SK-N-SH (cell line): ENCODE measurements around the gene EBF3. TPM values are rescaled to one million over a fixed set of nuclear protein-coding genes. Genes with fewer than 3 reads are reported as not detected.

Experiments
- CTCF ChIA-PET: fragments of 300-600, 350-600 bp; formaldehyde crosslinking; extraction: SDS; loops from one replicate; lab custom pipeline; 2021; lab: Yijun Ruan, JAX
- POLR2A ChIA-PET: fragments of 350-600 bp; sonication (Branson Sonifier 250); formaldehyde crosslinking; extraction: SDS; loops from one replicate; lab custom pipeline; 2020; ENCODE audit warnings: antibody characterized with exemption, inconsistent platforms; lab: Yijun Ruan, JAX
- DNase-seq: peaks from one replicate; pipeline ENCODE4 v3.0.0; 2012
- H2AFZ ChIP-seq: fragments of 200-600 bp; sonication (generic); 2 replicates; pipeline ENCODE4 v1.8.1; 2016; ENCODE audit warnings: antibody characterized with exemption, mild to moderate bottlenecking, low read depth
- H3F3A ChIP-seq: fragments of 200-600 bp; sonication (generic); replicated peaks from 2 replicates; pipeline ENCODE3; 2016; ENCODE audit warnings: antibody characterized with exemption, mild to moderate bottlenecking; ENCODE audit not compliant: insufficient read depth
- H3K27ac ChIP-seq, 2 experiments: fragments of 200-500 bp in 1 of 2; fragments of 200-600 bp in 1 of 2; sonication (Bioruptor generic) in 1 of 2; sonication (generic), shearing (Covaris generic) in 1 of 2; 2 replicates each; pipeline versions ENCODE4 v1.5.1 to v1.6.1; 2014 to 2016; ENCODE audit warnings: low read depth in 2 of 2, inconsistent platforms in 1 of 2, low read length in 1 of 2, mild to moderate bottlenecking in 1 of 2, mixed read lengths in 1 of 2
- H3K27me3 ChIP-seq: fragments of 200-600 bp; sonication (generic), shearing (Covaris generic); 2 replicates; pipeline ENCODE4 v1.6.1; 2016; ENCODE audit warnings: mixed run types; ENCODE audit not compliant: insufficient read depth
- H3K36me3 ChIP-seq, 2 experiments: fragments of 200-500 bp in 1 of 2; fragments of 200-600 bp in 1 of 2; sonication (Bioruptor generic) in 1 of 2; sonication (generic) in 1 of 2; replicated peaks in 1 of 2; 2 replicates each; pipeline versions ENCODE3 to v1.5.1; 2014 to 2016; ENCODE audit warnings: low read length in 1 of 2, mild to moderate bottlenecking in 1 of 2; ENCODE audit not compliant: insufficient read depth in 2 of 2, control insufficient read depth in 1 of 2
- H3K4me1 ChIP-seq, 2 experiments: fragments of 200-500 bp in 1 of 2; fragments of 200-600 bp in 1 of 2; sonication (Bioruptor generic) in 1 of 2; sonication (generic), shearing (Covaris generic) in 1 of 2; 2 replicates each; pipeline versions ENCODE4 v1.5.1 to v1.6.1; 2014 to 2016; ENCODE audit warnings: low read depth in 1 of 2, low read length in 1 of 2, mixed run types in 1 of 2; ENCODE audit not compliant: insufficient read depth in 2 of 2, control insufficient read depth in 1 of 2
- H3K4me2 ChIP-seq: fragments of 200-600 bp; sonication (generic), shearing (Covaris generic); 2 replicates; pipeline ENCODE4 v1.6.1; 2017; ENCODE audit warnings: mixed run types
- H3K4me3 ChIP-seq, 2 experiments: fragments of 200-500 bp in 1 of 2; fragments of 200-600 bp in 1 of 2; sonication (Bioruptor generic) in 1 of 2; sonication (generic), shearing (Covaris generic) in 1 of 2; 2 replicates each; pipeline versions ENCODE4 v1.5.1 to v1.8.1; 2014 to 2016; ENCODE audit warnings: low read depth in 2 of 2, inconsistent platforms in 1 of 2, low read length in 1 of 2, mild to moderate bottlenecking in 1 of 2, mixed read lengths in 1 of 2, moderate library complexity in 1 of 2
- H3K79me2 ChIP-seq: fragments of 200-600 bp; sonication (generic); 2 replicates; pipeline ENCODE4 v1.8.1; 2017; ENCODE audit warnings: mild to moderate bottlenecking; ENCODE audit not compliant: insufficient read depth
- H3K9ac ChIP-seq: fragments of 200-600 bp; sonication (generic); 2 replicates; pipeline ENCODE4 v1.6.1; 2017; ENCODE audit warnings: mixed run types
- H3K9me2 ChIP-seq: fragments of 200-600 bp; sonication (generic); 2 replicates; pipeline ENCODE4 v1.6.1; 2017; ENCODE audit warnings: mixed run types
- H3K9me3 ChIP-seq: fragments of 200-600 bp; sonication (generic); 2 replicates; pipeline ENCODE4 v1.6.1; 2017; ENCODE audit warnings: mixed run types, mild to moderate bottlenecking, moderate library complexity
- H4K20me1 ChIP-seq: fragments of 200-600 bp; sonication (generic); 2 replicates; pipeline ENCODE4 v1.6.1; 2017; ENCODE audit warnings: mild to moderate bottlenecking, mixed run types; ENCODE audit not compliant: insufficient read depth
- CHD2 ChIP-seq: fragments of 150-350 bp; IDR thresholded peaks from 2 replicates; pipeline ENCODE4 v1.6.1; 2018; ENCODE audit warnings: low read length; ENCODE audit not compliant: partially characterized antibody
- ELF1 ChIP-seq: IDR thresholded peaks from 2 replicates; pipeline ENCODE4 v1.4.0; 2012
- EP300 ChIP-seq, 2 experiments: IDR thresholded peaks; 2 replicates each; pipeline versions ENCODE4 v1.4.0 to v1.6.1; 2012; ENCODE audit warnings: borderline replicate concordance in 1 of 2, low read depth in 1 of 2, low read length in 1 of 2
- EZH2phosphoT487 ChIP-seq: fragments of 200-600 bp; sonication (generic); IDR thresholded peaks from 2 replicates; pipeline ENCODE4 v1.6.1; 2017; ENCODE audit warnings: low read depth, mixed run types, mild to moderate bottlenecking, antibody characterized with exemption, moderate library complexity, borderline replicate concordance
- FOXJ3 ChIP-seq: sonication (generic); formaldehyde crosslinking; IDR thresholded peaks from 2 replicates; pipeline ENCODE4 v1.5.1; 2020; ENCODE audit warnings: mild to moderate bottlenecking, missing genetic modification reagents
- FOXM1 ChIP-seq: IDR thresholded peaks from 2 replicates; pipeline ENCODE4 v1.4.0; 2012; ENCODE audit warnings: low read depth, mild to moderate bottlenecking
- GATA2 ChIP-seq: sonication (generic); formaldehyde crosslinking; IDR thresholded peaks from 2 replicates; pipeline ENCODE4 v1.5.0; 2020; ENCODE audit warnings: mild to moderate bottlenecking, missing genetic modification reagents
- MEF2A ChIP-seq: IDR thresholded peaks from 2 replicates; pipeline ENCODE4 v1.4.0; 2012; ENCODE audit warnings: low read depth, borderline replicate concordance
- MXI1 ChIP-seq: IDR thresholded peaks from 2 replicates; pipeline ENCODE4 v1.6.1; 2012; ENCODE audit warnings: mild to moderate bottlenecking, low read depth, low read length, improper control_type of control experiment
- RCOR1 ChIP-seq: fragments of 150-350 bp; IDR thresholded peaks from 2 replicates; pipeline ENCODE4 v1.6.1; 2017; ENCODE audit warnings: antibody characterized with exemption, low read length
- REST ChIP-seq: IDR thresholded peaks from 2 replicates; pipeline ENCODE4 v1.6.1; 2012; ENCODE audit warnings: mild to moderate bottlenecking, low read depth, low read length, moderate library complexity
- RFX5 ChIP-seq: IDR thresholded peaks from 2 replicates; pipeline ENCODE4 v1.6.1; 2012; ENCODE audit warnings: mild to moderate bottlenecking, improper control_type of control experiment, low read length
- SIN3A ChIP-seq: IDR thresholded peaks from 2 replicates; pipeline ENCODE4 v1.6.1; 2012; ENCODE audit warnings: low read depth, mild to moderate bottlenecking, low read length, moderate library complexity, borderline replicate concordance
- SMC3 ChIP-seq: IDR thresholded peaks from 2 replicates; pipeline ENCODE4 v1.6.1; 2012; ENCODE audit warnings: low read depth, low read length, improper control_type of control experiment
- TEAD4 ChIP-seq: IDR thresholded peaks from 2 replicates; pipeline ENCODE4 v1.4.0; 2012; ENCODE audit warnings: mild to moderate bottlenecking, borderline replicate concordance; ENCODE audit not compliant: insufficient read depth
- WGBS: methylation state at CpG from one replicate; pipeline ENCODE4 v1.1.6; 2017; ENCODE audit warnings: low lambda C conversion rate; 5-methylcytosine and 5-hydroxymethylcytosine counted together
- polyA plus RNA-seq, 3 experiments: library from polyadenylated mRNA; depleted of rRNA; stranded (reverse); fragments of >200 nt; gene quantifications; 2 replicates each; pipeline ENCODE4 v1.2.3, GENCODE V29; 2012

Gene EBF3
- polyA plus RNA-seq, 1 of the 3 experiments (the other 2 are of a cell fraction) = not detected

DNA sequence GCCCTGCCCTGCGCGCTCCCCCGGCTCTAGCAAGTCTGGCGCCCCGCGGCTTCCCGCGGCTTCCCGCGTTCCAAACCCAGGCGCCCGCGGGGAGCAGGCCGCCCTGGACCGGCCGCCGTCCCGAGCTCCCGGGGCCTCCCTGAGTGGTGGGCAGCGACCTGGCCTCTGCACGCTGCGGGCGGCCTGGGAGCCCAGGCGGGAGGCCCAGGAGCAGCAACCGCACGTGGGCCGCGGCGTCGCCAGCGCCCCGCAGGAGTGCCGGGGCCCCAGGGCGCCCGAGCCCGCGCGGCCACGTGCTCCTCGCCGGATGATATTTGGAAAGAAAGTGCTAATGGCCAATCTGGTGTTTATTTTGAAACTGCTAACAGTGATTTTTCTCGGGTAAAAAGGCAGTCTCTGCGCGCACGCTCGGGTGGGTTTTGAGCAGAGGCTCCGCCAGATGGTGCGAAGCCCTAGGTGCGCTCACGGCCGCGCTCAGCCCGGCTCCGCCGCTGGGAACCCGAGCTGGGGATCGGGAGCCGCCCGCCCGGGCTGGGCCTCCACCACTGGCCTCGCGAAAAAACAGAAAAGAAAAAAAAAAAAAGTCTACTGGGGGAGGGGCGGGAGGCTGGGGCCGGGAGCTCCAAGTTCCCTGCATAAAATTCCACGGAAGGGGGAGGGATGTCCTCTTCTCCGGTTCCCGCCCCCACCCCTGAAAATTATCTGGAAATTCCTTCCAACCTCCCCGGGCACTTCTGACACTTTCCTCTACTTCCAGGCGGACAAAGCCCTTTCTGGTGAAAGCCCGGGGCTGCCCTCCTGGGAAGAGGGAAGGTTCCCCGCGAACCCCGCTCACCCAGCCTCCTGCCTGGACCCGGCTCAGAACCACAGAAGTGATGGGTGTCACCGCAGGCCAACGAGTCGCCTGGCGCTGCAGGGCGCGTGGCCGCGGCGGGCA, 4.3 kb downstream of the EBF3 start:
- Histone ChIP-seq H3K4me3 (no peak overlapping the region), H3K79me2 (no peaks in the 10 kb centered on the region), H3F3A (no peaks in the 10 kb centered on the region), H3K27ac (no peak overlapping the region), H3K4me2 (no peak overlapping the region), H3K27me3 (peaks cover 63% of the 10 kb centered on the region), H3K9me2 (no peaks in the 10 kb centered on the region), H4K20me1 (no peaks in the 10 kb centered on the region), H3K9ac (no peak overlapping the region), H3K4me1 (peaks cover 0 to 6% of the 10 kb centered on the region in 2 experiments; a peak in 1 of 4 replicates), H2AFZ (no peak overlapping the region), H3K9me3 (no peaks in the 10 kb centered on the region), H3K36me3 (no peaks in the 10 kb centered on the region)
- TF ChIP-seq MEF2A (no peak), FOXJ3 (CRISPR knock-in tag) (no peak), TEAD4 (no peak), EZH2phosphoT487 (no peak), FOXM1 (no peak), SMC3 (no peak), REST (no peak), CHD2 (no peak), GATA2 (CRISPR knock-in tag) (no peak), RCOR1 (no peak), MXI1 (no peak), SIN3A (no peak), RFX5 (no peak), EP300 (IDR thresholded peaks at IDR 0.05; ENCODE audit: borderline replicate concordance in 1 of 2, low read depth in 1 of 2, low read length in 1 of 2) (no peak), ELF1 (no peak)
- POLR2A ChIA-PET = interaction anchor here (0.6 kb wide), 1 partner anchor 8 kb away, joined by 4 read pairs; no protein-coding TSS in a partner anchor
- WGBS = 30% methylated on average over 61 of the region's 83 CpGs
- DNase-seq = no peak
- CTCF ChIA-PET = interaction anchor here (1.3 kb wide), 1 partner anchor 14 kb away, joined by 3 read pairs; no protein-coding TSS in a partner anchor
